Stomach (tissue), 9 donors: ENCODE results near the gene STON2. TPM values are rescaled to one million over a fixed set of nuclear protein-coding genes. Genes with fewer than 3 reads are reported as not detected.
A peak's percentile ranks its signal among the peaks of the same experiment; 100 is the strongest.

Experiments used
- DNase-seq, 2 donors: peaks; one replicate each; pipeline versions ENCODE4 v3.0.0 to v3.0.0-alpha.2; 2013 to 2019
- H3K27ac ChIP-seq, 5 donors: fragments of 200-600 bp in 4 of 5; sonication (generic) in 4 of 5; one replicate each; pipeline ENCODE4 v1.5.1; 2013 to 2019; ENCODE audit warnings: mild to moderate bottlenecking in 1 of 5, moderate library complexity in 1 of 5
- H3K27me3 ChIP-seq, 3 donors: fragments of 200-600 bp; sonication (generic); one replicate each; pipeline ENCODE4 v1.5.1; 2017 to 2019; ENCODE audit warnings: mixed run types in 1 of 3
- H3K36me3 ChIP-seq, 4 donors: fragments of 200-600 bp; sonication (generic); 1 replicate in 3 of 4; 2 replicates in 1 of 4; pipeline ENCODE4 v1.5.1; 2016 to 2019
- H3K4me1 ChIP-seq, 4 donors: fragments of 200-600 bp; sonication (generic); one replicate each; pipeline ENCODE4 v1.5.1; 2016 to 2019
- H3K4me3 ChIP-seq, 4 donors: fragments of 200-600 bp; sonication (generic) in 3 of 4; one replicate each; pipeline ENCODE4 v1.5.1; 2016 to 2019; ENCODE audit warnings: mild to moderate bottlenecking in 1 of 4
- H3K9me3 ChIP-seq, 4 donors: fragments of 200-600 bp; sonication (generic); one replicate each; pipeline ENCODE4 v1.5.1; 2016 to 2019
- EP300 ChIP-seq: sonication (generic); formaldehyde crosslinking; IDR thresholded peaks from one replicate; pipeline ENCODE4 v1.6.1; 2017; ENCODE audit warnings: antibody characterized with exemption
- POLR2A ChIP-seq, 4 donors: fragments of 450-650 bp; IDR thresholded peaks; one replicate each; pipeline ENCODE4 v1.6.1; 2016; ENCODE audit warnings: antibody characterized with exemption in 4 of 4, control low read depth in 2 of 4, mild to moderate bottlenecking in 1 of 4, moderate library complexity in 1 of 4
- POLR2AphosphoS5 ChIP-seq, 3 donors: sonication (generic); formaldehyde crosslinking; IDR thresholded peaks; one replicate each; pipeline ENCODE4 v1.6.1; 2016; ENCODE audit warnings: antibody characterized with exemption in 3 of 3
- WGBS, 5 donors: extraction: QIAGEN DNeasy Blood & Tissue Kit in 3 of 5; methylation state at CpG; one replicate each; pipeline versions ENCODE4 v1.1.5 to v1.1.7; 2013 to 2018; 5-methylcytosine and 5-hydroxymethylcytosine counted together
- intact Hi-C: fragments of 100-400 bp; cut with DNase I; formaldehyde crosslinking; loops from one replicate; pipeline ENCODE4 v1.15.1; 2023; ENCODE audit warnings: low total_unique reads
- polyA plus RNA-seq, 3 donors: library from polyadenylated mRNA; stranded (reverse); fragments of 200-250 nt; gene quantifications; one replicate each; pipeline ENCODE4 v1.2.3, GENCODE V29; 2013
- total RNA-seq, 5 donors: library from RNA; depleted of rRNA; stranded (reverse); fragments of >200 nt; gene quantifications; one replicate each; pipeline versions ENCODE4 v1.1.0 to v1.2.3, GENCODE V29; 2014 to 2016
- TF ChIP-seq, protein P1 (sequence below), 7 experiments: fragments of 450-650 bp in 4 of 7; fragments of 200-600 bp in 3 of 7; sonication (generic) in 3 of 7; IDR thresholded peaks; one replicate each; pipeline ENCODE4 v1.5.1; 2016 to 2019; ENCODE audit warnings: antibody characterized with exemption in 7 of 7, control low read depth in 2 of 7, mild to moderate bottlenecking in 1 of 7
- donor health status: healthy with polysubstance abuse.
- donor health status: Bipolar disorder and iron deficiency.
- donor health status: healthy.

STON2 gene
- total and polyA plus RNA-seq, 8 donors = 1.4 to 50.2 (median 8.3) TPM

DNA sequence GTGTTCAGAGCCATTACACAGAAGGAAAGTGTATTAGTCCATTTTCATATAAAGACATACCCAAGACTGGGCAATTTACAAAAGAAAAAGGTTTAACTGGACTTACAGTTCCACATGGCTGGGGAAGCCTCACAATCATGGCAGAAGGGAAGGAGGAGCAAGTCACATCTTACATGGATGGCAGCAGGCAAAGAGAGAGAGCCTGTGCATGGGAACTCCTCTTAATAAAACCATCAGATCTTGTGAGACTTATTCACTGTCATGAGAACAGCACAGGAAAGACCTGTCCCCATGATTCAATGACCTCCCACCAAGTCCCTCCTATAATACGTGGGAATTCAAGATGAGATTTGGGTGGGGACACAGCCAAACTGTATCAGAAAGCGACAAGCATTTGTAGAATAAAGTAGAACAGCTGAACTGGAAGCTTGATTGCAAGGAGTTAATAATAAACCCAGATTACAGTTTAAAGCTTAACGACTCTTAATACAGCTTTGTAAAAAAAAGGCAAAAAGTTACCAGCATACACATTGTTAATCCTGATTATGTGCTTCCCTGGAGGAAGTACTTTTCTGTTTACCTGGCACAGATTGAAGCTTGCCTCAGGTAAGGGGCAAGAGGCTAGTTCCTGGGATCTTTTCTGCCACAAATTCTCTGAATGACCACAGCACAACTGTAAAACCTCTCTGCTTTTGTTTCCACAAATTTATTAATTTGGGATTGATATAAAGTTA is 18.1 kb upstream of the STON2 start:
- DNase-seq = no peak
- Histone ChIP-seq H3K36me3 (no peaks in the 10 kb centered on the region), H3K9me3 (no peaks in the 10 kb centered on the region), H3K27ac (no peak overlapping the region), H3K27me3 (no peaks in the 10 kb centered on the region), H3K4me3 (no peak overlapping the region), H3K4me1 (peaks cover 0 to 4% (median 2%) of the 10 kb centered on the region in 4 donors)
- no peak for TF ChIP-seq EP300
- TF ChIP-seq, protein P1, sequence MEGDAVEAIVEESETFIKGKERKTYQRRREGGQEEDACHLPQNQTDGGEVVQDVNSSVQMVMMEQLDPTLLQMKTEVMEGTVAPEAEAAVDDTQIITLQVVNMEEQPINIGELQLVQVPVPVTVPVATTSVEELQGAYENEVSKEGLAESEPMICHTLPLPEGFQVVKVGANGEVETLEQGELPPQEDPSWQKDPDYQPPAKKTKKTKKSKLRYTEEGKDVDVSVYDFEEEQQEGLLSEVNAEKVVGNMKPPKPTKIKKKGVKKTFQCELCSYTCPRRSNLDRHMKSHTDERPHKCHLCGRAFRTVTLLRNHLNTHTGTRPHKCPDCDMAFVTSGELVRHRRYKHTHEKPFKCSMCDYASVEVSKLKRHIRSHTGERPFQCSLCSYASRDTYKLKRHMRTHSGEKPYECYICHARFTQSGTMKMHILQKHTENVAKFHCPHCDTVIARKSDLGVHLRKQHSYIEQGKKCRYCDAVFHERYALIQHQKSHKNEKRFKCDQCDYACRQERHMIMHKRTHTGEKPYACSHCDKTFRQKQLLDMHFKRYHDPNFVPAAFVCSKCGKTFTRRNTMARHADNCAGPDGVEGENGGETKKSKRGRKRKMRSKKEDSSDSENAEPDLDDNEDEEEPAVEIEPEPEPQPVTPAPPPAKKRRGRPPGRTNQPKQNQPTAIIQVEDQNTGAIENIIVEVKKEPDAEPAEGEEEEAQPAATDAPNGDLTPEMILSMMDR (IDR thresholded peaks at IDR 0.05) = no peak
- WGBS, 5 donors = 31 to 60% (median 46%) methylated on average over 3 of the region's 3 CpGs
- intact Hi-C loops = no loop called here

DNA sequence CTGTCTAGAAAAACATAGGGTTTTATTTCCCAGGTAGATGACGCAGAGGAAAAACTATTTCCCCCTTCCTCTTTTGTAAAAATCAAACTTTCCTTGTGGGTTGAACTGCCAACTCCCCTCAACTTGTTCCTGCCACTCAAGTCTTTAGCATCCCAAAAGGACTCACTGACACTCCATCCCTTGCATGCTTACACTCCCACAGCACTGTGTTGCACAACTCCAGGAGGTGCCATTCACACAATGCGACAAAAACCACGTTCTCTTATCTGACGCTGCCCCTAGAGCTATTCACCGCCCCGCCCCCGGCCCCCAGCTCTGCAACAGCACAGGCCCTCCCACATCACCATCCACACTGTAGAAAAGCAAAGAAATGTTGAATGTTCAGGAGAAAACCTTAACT is 16.9 kb upstream of the STON2 start:
- no peak overlapping the region for H3K27ac ChIP-seq
- DNase-seq = no peak
- no peaks in the 10 kb centered on the region for H3K9me3 ChIP-seq
- no peaks in the 10 kb centered on the region for H3K4me1 ChIP-seq
- WGBS, 5 donors = 71 to 90% (median 85%) methylated on average over 7 of the region's 7 CpGs
- intact Hi-C loops = no loop called here
- TF ChIP-seq EP300 (no peak), POLR2A (IDR thresholded peaks at IDR 0.05) (no peak), POLR2AphosphoS5 (IDR thresholded peaks at IDR 0.05) (no peak)
- TF ChIP-seq, protein P1 (IDR thresholded peaks at IDR 0.05) = no peak
- no peaks in the 10 kb centered on the region for H3K36me3 ChIP-seq
- H3K4me3 ChIP-seq = no peak overlapping the region
- H3K27me3 ChIP-seq = no peaks in the 10 kb centered on the region

DNA sequence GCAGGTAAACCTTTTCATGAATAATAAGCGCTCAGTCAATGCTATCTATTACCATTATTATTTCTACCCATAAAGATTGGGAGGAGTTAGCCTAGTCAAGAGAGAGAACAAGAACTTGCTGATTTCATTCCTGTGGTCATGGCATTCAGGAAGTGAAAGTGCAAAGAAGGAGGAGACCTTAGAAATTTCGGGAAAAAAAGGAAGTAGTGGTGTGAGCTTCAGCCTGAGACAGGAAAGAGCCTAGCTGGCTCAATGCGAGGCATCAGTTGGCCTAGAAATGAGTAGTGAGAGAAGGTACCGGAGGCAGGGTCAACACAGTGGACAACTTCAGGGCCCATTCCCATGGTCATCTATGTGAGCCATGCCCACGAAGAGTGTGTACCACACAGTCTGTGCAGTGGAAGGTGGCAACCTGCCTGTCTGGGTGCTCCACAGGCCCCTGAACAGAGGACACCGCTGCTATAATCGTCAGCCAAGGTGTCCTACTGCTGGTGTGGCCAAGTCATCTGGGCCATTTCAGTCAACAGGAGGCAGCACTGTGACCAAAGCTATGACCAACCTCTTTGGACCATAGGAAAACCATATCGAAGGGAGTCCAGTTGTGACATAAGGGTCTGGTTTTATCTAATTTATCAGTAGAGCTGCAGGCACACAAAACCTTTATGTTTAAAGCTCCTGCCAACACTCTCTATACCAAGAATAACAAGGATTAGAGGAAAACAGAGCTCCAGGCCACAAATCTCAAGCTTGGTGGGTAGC is 16.2 kb upstream of the STON2 start:
- intact Hi-C loops = no loop called here
- Histone ChIP-seq H3K27me3 (no peaks in the 10 kb centered on the region), H3K9me3 (no peaks in the 10 kb centered on the region), H3K4me3 (no peak overlapping the region), H3K4me1 (no peaks in the 10 kb centered on the region), H3K27ac (no peak overlapping the region), H3K36me3 (no peaks in the 10 kb centered on the region)
- 82 to 90% (median 86%) methylated on average over 8 of the region's 8 CpGs for WGBS, 5 donors
- TF ChIP-seq, protein P1 (IDR thresholded peaks at IDR 0.05) = no peak
- TF ChIP-seq POLR2A (IDR thresholded peaks at IDR 0.05) = no peak
- no peak for TF ChIP-seq EP300
- TF ChIP-seq POLR2AphosphoS5 (IDR thresholded peaks at IDR 0.05) = no peak
- peak in 1 of 2 donors; percentile 23 for DNase-seq

DNA sequence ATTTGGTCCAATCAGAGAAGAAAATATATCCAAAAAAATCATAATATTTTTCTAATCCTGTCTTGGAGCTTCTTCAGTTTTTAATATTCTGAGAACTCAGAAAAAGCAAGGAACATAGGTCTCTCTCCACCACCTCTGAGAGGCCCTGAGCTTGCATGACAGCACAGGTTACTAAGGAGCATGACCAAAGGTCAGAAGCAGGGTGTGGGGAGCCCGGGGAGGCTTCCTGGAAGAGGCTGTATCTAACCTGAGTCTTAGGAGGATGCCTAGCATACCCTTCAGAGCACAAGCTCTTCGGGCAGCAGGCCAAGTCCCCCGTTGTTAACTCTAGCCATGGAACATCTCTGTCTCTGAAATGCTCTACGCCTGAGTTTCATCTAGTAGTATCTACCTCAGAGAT is 15.7 kb upstream of the STON2 start:
- no peak overlapping the region for H3K27ac ChIP-seq
- intact Hi-C loops = no loop called here
- H3K4me3 ChIP-seq = no peak overlapping the region
- DNase-seq = no peak
- no peaks in the 10 kb centered on the region for H3K4me1 ChIP-seq
- WGBS, 5 donors = 67 to 87% (median 86%) methylated on average over 4 of the region's 4 CpGs
- TF ChIP-seq POLR2A (IDR thresholded peaks at IDR 0.05) (no peak), EP300 (no peak)
- TF ChIP-seq, protein P1 (IDR thresholded peaks at IDR 0.05) = no peak
- no peaks in the 10 kb centered on the region for H3K36me3 ChIP-seq
- no peaks in the 10 kb centered on the region for H3K27me3 ChIP-seq
- no peaks in the 10 kb centered on the region for H3K9me3 ChIP-seq
